ES-I3 (cell line): ENCODE results near the gene ZNF490.
A peak's percentile ranks its signal among the peaks of the same experiment; 100 is the strongest.
"Not testable (repeated sequence)": the region's sequence is repeated elsewhere in the genome, so short reads cannot be mapped to it uniquely, and the experiment has no call there.

ENCODE experiments used
- H3K36me3 ChIP-seq: 2 replicates; pipeline ENCODE4 v1.6.1; 2013; ENCODE audit warnings: mild to moderate bottlenecking, low read length, control low read depth, moderate library complexity; ENCODE audit not compliant: insufficient read depth
- H3K4me1 ChIP-seq: 2 replicates; pipeline ENCODE4 v1.6.1; 2013; ENCODE audit warnings: mild to moderate bottlenecking, control low read depth, low read length; ENCODE audit not compliant: insufficient read depth
- H3K9ac ChIP-seq: 2 replicates; pipeline ENCODE4 v1.6.1; 2013; ENCODE audit warnings: low read depth, mild to moderate bottlenecking, low read length, moderate library complexity
- H3K9me3 ChIP-seq: 2 replicates; pipeline ENCODE4 v1.6.1; 2013; ENCODE audit warnings: mild to moderate bottlenecking, low read length, moderate library complexity; ENCODE audit not compliant: control insufficient read depth, insufficient read depth

ZNF490 gene

DNA sequence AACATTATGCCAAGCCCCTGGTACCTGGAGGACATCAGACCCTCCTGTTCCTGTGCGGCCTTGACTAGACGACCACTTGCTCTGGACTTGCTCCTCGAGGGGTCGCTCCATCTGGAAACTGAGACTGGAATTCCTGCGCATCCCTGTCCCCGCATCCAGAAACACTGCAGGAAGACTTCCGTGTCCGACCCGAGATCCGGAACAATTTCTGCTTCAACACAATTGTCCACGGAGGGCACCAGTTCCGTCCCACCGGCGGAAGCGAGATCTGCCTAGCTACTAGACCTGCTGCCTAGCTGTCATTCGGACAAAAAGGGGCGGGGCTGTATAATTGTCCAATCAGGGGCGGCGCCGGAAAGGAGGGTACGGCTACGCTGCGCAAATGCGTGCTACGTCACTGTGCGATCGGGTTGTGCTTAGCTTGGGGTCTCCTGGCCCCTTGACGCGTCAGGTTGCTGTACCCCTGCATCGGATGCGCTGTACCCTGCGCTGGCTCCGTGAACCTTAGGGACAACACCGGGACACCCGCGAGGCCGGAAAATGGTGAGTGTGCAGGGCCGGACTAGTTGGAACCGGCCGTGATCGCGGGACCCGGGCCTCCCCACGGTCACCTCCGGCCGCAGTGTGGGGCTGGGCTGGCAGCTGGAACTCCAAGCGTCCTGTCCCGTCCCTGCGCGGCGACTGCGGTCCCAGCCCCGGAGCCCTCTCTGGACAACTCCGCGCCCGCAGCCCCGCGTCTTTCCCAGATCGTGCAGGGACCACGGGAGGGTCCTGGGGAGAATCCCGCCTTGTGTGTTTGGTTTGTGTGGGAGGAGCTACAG lies at the start of gene ZNF490, which contains the start of gene ZNF791:
ZNF490 (minus strand) TSS at position 274 of the 821 bp plus-strand sequence; CDS start at position 141, 133 bp downstream.
ZNF791 (plus strand) TSS at position 381 of the 821 bp plus-strand sequence; CDS start at position 541, 160 bp downstream.
- Histone ChIP-seq H3K4me1 (no peaks in the 10 kb centered on the region), H3K9ac (peak within 1 kb of the TSS; percentile 98), H3K36me3 (no peaks in the 10 kb centered on the region; the same call in 1 of the 2 replicates), H3K9me3 (no peaks in the 10 kb centered on the region)

GRCh38 chr19:12657966-12658365 lies 47.4 kb upstream of the ZNF490 start:
- Histone ChIP-seq H3K36me3 (0 out of 2 replicates have a peak, but pooled peaks cover 7% of the 10 kb centered on the region), H3K9me3 (no peaks in the 10 kb centered on the region), H3K9ac (no peak overlapping the region), H3K4me1 (peaks cover 4% of the 10 kb centered on the region; the same call in 1 of the 2 replicates)

DNA sequence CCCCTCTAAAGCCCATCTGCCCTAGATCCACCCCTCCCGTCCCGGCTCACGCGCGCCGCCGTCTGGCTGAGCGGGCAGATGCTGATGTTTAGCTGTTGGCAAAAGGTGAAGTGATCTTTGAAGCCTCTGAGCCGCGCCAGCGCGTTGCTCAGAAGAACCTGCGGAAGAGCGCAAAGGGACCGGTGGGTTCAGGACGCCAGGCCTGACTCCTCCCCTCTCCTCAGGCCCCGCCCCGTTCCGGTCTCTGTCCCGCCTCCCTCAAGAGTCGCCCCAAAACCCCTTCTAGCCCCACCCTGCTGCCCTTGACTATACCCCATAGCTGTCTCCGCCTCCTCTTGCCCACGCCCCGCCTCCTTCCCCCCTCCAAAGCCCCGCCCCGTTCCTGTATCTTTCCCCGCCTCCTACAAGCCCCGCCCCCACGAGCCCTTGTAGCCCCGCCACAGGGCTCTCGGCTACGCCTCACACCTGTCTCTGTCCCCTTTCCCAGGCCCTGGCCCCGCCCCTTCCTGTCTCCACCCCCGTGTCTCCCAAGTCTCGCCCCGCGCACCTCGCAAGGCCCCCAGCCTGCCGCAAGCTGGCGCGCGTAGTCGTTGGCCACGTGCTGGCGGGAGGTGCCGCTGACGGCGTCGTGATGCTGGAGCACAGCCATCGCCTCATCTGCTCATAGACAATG lies 46.4 kb upstream of the ZNF490 start:
- Histone ChIP-seq H3K36me3 (0 out of 2 replicates have a peak, but pooled peaks cover 7% of the 10 kb centered on the region), H3K4me1 (peaks cover 4% of the 10 kb centered on the region; the same call in 1 of the 2 replicates), H3K9ac (no peak overlapping the region; the same call in 1 of the 2 replicates), H3K9me3 (no peaks in the 10 kb centered on the region)

DNA sequence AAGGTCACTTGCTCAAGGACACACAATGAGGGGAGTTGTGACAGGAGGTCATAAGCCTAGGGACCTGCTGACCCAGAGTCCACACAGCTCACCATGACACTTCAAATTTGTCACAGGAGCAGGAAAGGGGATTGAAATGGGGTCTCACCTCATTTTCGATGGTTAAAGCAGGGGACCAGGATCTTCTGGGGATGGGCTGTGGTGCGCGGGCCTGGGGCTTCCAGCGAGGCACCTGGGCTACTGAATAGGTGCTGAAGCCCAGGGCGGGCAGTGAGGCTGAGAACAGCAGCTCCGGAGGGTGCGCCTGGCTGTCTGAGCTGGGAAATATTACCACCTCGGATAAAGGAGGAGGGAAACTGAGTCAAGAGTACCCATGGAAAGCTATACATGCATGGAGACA lies 44.9 kb upstream of the ZNF490 start:
- Histone ChIP-seq H3K36me3 (0 out of 2 replicates have a peak, but pooled peaks cover 7% of the 10 kb centered on the region), H3K9me3 (no peaks in the 10 kb centered on the region), H3K9ac (no peak overlapping the region), H3K4me1 (peaks cover 4% of the 10 kb centered on the region; the same call in 1 of the 2 replicates)

DNA sequence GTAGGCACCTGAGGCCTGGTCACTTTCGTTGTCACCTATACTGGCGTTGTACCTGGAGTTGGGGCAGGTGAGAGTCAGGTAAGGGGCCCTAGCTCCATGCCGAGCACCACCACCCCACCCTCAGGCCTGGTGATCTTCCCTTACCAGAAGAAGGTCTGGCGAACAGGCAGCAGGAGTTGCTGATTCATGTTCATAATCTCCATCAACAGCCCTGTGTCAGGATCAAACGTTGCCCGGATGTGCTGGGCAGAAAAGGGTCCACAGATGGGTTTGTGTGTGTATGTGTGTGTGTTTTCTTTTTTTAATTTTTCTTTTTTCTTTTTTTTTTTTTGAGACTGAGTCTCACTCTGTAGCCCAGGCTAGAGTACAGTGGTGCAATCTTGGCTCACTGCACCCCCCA lies 41.6 kb upstream of the ZNF490 start:
- H3K9me3 ChIP-seq = no peaks in the 10 kb centered on the region
- peaks cover 4% of the 10 kb centered on the region; the same call in 1 of the 2 replicates for H3K4me1 ChIP-seq
- H3K36me3 ChIP-seq = 0 out of 2 replicates have a peak, but pooled peaks cover 7% of the 10 kb centered on the region
- H3K9ac ChIP-seq = no peak overlapping the region

- H3K4me1 ChIP-seq = no peaks in the 10 kb centered on the region
These were observed 39.3 kb upstream of the ZNF490 start for GRCh38 chr19:12649941-12650340.

DNA sequence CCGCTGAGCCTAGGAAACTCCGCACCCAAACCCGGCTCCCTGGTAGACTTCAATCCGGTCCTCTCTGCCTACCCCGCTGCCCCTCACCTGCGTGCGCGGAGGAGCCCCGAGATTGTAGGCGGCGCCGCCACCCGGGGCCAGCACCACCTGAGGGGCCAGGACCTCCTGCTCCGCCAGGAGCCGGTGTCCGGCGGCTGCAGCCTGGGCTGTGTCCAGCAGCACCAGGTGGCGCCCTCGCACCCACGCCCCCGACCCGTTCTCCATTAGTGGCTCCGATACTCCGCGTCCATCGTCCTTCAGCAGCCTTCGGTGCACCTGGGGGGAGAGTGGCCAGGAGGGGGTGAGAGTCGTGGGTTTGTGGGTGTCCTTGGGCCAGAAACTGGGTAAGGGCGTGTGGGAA lies 37.5 kb upstream of the ZNF490 start:
- H3K9me3 ChIP-seq = no peaks in the 10 kb centered on the region
- H3K9ac ChIP-seq = peak overlapping the region; percentile 48; the same call in 1 of the 2 replicates
- no peaks in the 10 kb centered on the region for H3K4me1 ChIP-seq
- no peaks in the 10 kb centered on the region for H3K36me3 ChIP-seq

More at GRCh38 chr19:12649941-12650340, 39.3 kb upstream of the ZNF490 start:
- Histone ChIP-seq H3K9me3 (no peaks in the 10 kb centered on the region), H3K9ac (no peak overlapping the region), H3K36me3 (no peaks in the 10 kb centered on the region)

DNA sequence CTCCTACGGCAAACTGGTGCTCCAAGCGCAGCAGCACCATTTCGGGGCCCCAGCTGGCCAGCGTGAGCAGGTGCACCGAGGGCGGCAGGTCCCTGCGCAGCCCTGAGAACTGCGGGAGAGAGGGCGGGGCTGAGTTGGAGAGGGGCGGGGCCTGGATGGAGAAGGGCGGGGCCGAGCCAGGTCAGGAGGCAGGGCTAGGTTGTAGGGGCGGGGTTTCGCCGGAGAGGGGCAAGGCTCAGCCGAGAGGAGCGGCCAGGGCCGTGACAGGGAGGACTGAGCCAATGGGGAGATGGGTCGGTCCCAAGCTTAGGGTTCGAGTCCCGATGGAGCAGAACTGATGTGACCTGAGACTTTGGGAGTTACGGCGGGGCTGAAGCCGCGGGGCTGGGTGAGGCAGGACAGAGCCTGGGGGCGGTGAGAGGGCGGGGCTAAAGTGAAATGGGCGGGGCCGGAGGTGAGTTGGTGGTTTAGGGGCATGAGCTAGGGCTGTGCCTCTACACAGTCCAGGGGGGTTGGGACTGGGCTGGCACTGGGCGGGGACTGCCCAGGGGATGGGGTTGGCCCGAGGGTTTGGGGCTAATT lies 37.0 kb upstream of the ZNF490 start:
- Histone ChIP-seq H3K36me3 (no peaks in the 10 kb centered on the region), H3K9ac (peak overlapping the region; percentile 48; the same call in 1 of the 2 replicates), H3K9me3 (no peaks in the 10 kb centered on the region), H3K4me1 (no peaks in the 10 kb centered on the region)

- Histone ChIP-seq H3K4me1 (no peaks in the 10 kb centered on the region), H3K36me3 (no peaks in the 10 kb centered on the region), H3K9me3 (no peaks in the 10 kb centered on the region), H3K9ac (peak overlapping the region; percentile 16; the same call in 1 of the 2 replicates)
These were observed 36.4 kb upstream of the ZNF490 start for GRCh38 chr19:12647047-12647446.

- no peak overlapping the region for H3K9ac ChIP-seq
- H3K9me3 ChIP-seq = no peaks in the 10 kb centered on the region
- H3K4me1 ChIP-seq = no peaks in the 10 kb centered on the region
- no peaks in the 10 kb centered on the region for H3K36me3 ChIP-seq
These were observed 35.9 kb upstream of the ZNF490 start for GRCh38 chr19:12646551-12646950.

GRCh38 chr19:12643716-12644115 lies 33.1 kb upstream of the ZNF490 start:
- H3K36me3 ChIP-seq, H3K4me1 ChIP-seq, H3K9me3 ChIP-seq, H3K9ac ChIP-seq: not testable (repeated sequence)

DNA sequence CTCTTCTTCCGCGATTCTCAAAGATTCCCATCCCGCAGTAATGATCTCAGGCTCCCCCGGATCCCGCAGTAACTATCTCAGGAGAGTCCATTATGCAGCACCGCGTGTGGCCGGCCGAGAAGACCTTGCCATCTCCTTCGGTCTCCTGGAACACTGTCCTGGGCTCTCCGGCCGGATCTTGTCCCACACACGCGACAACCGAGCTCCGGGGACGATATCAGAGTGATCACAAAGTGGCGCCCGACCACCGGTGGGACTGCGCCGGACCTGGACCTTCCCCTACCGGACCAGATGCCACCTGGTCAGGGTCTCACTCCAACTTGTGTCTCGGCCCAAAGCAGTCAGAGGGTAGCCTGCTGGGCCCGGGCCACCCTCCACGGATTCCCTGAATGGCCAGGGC lies 31.9 kb upstream of the ZNF490 start:
- H3K9me3 ChIP-seq = no peaks in the 10 kb centered on the region
- no peaks in the 10 kb centered on the region for H3K4me1 ChIP-seq
- no peaks in the 10 kb centered on the region for H3K36me3 ChIP-seq
- no peak overlapping the region for H3K9ac ChIP-seq

GRCh38 chr19:12641456-12641855 lies 30.8 kb upstream of the ZNF490 start:
- H3K36me3 ChIP-seq = no peaks in the 10 kb centered on the region
- H3K9ac ChIP-seq = no peak overlapping the region
- H3K4me1 ChIP-seq = no peaks in the 10 kb centered on the region
- H3K9me3 ChIP-seq = no peaks in the 10 kb centered on the region

DNA sequence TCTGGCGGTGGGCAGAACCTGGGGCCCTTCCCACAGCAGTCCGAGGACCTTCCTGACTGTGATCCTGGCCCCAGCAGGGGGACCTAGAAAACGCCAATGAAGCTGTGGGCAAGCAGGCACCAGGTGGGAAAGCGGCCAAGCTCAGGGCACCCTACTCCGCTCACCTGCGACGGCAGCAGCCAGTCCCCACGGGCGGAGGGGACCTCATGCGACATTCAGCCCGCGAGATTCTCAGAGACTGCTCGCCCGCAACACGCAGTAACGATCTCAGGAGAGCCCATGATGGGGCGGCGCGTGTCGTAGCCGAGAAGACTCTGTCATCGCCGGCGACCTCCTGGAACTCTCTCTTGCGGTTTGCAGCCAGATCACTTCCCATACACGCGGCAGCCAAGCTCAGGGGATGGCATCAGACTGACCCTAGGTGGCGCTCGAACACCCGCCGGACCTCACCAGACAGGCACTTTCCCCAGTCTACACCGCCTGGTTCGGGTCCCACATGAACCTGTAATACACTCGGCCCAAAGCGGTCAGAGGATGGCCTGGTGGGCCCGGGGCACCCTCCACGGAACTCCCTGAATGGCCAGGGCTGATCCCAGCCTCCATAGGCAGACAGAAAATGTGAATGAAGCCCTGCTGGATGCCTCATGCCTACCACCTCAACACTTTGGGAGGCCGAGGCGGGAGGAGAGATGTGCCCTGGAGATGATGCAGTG lies 29.4 kb upstream of the ZNF490 start:
- no peaks in the 10 kb centered on the region for H3K9me3 ChIP-seq
- H3K36me3 ChIP-seq = no peaks in the 10 kb centered on the region
- peak overlapping the region; percentile 37; the same call in 1 of the 2 replicates for H3K9ac ChIP-seq
- no peaks in the 10 kb centered on the region for H3K4me1 ChIP-seq
